ENCODE data around the gene IRAG1.

Gene IRAG1

GRCh38 chr11:10651656-10652361 lies 41.7 kb downstream of the IRAG1 start:
- no peaks in the 10 kb centered on the region for H3K27me3 ChIP-seq (replicated peaks; ENCODE audit: control insufficient read depth, insufficient read depth, low read length)
- TF ChIP-seq CTCF (IDR thresholded peaks at IDR 0.05; ENCODE audit: insufficient read depth, low read length, poor library complexity, severe bottlenecking), result no peak
- DNase-seq (ENCODE audit: extremely low read depth, insufficient read length), result no peak
- H3K36me3 ChIP-seq (ENCODE audit: control insufficient read depth, insufficient read depth, low read length), result no peaks in the 10 kb centered on the region
- H3K4me3 ChIP-seq (replicated peaks; ENCODE audit: low read depth, low read length), result no peak overlapping the region

- no peak for DNase-seq (ENCODE audit: extremely low read depth, insufficient read length)
- Histone ChIP-seq H3K36me3 (ENCODE audit: control insufficient read depth, insufficient read depth, low read length) (no peaks in the 10 kb centered on the region), H3K4me3 (replicated peaks; ENCODE audit: low read depth, low read length) (no peak overlapping the region), H3K27me3 (replicated peaks; ENCODE audit: control insufficient read depth, insufficient read depth, low read length) (no peaks in the 10 kb centered on the region)
- no peak for TF ChIP-seq CTCF (IDR thresholded peaks at IDR 0.05; ENCODE audit: insufficient read depth, low read length, poor library complexity, severe bottlenecking)
Measured at GRCh38 chr11:10650630-10651029, 42.9 kb downstream of the IRAG1 start.

GRCh38 chr11:10650166-10650565 lies 43.4 kb downstream of the IRAG1 start:
- H3K36me3 ChIP-seq (ENCODE audit: control insufficient read depth, insufficient read depth, low read length), result no peaks in the 10 kb centered on the region
- DNase-seq (ENCODE audit: extremely low read depth, insufficient read length), result no peak
- no peak overlapping the region for H3K4me3 ChIP-seq (replicated peaks; ENCODE audit: low read depth, low read length)
- H3K27me3 ChIP-seq (replicated peaks; ENCODE audit: control insufficient read depth, insufficient read depth, low read length), result no peaks in the 10 kb centered on the region
- TF ChIP-seq CTCF (IDR thresholded peaks at IDR 0.05; ENCODE audit: insufficient read depth, low read length, poor library complexity, severe bottlenecking), result no peak

- TF ChIP-seq CTCF (IDR thresholded peaks at IDR 0.05; ENCODE audit: insufficient read depth, low read length, poor library complexity, severe bottlenecking), result no peak
- no peaks in the 10 kb centered on the region for H3K36me3 ChIP-seq (ENCODE audit: control insufficient read depth, insufficient read depth, low read length)
- no peak overlapping the region for H3K4me3 ChIP-seq (replicated peaks; ENCODE audit: low read depth, low read length)
- no peak for DNase-seq (ENCODE audit: extremely low read depth, insufficient read length)
- no peaks in the 10 kb centered on the region for H3K27me3 ChIP-seq (replicated peaks; ENCODE audit: control insufficient read depth, insufficient read depth, low read length)
Measured at GRCh38 chr11:10648871-10649270, 44.7 kb downstream of the IRAG1 start.

GRCh38 chr11:10646681-10647355 lies 46.7 kb downstream of the IRAG1 start:
- Histone ChIP-seq H3K4me3 (replicated peaks; ENCODE audit: low read depth, low read length) (no peak overlapping the region), H3K27me3 (replicated peaks; ENCODE audit: control insufficient read depth, insufficient read depth, low read length) (no peaks in the 10 kb centered on the region), H3K36me3 (ENCODE audit: control insufficient read depth, insufficient read depth, low read length) (no peaks in the 10 kb centered on the region)
- no peak for DNase-seq (ENCODE audit: extremely low read depth, insufficient read length)
- TF ChIP-seq CTCF (IDR thresholded peaks at IDR 0.05; ENCODE audit: insufficient read depth, low read length, poor library complexity, severe bottlenecking), result no peak
